Measurements from ENCODE around the gene CCDC70. TPM values are rescaled to one million over a fixed set of nuclear protein-coding genes. Genes with fewer than 3 reads are reported as not detected.

The CCDC70 gene
- total and polyA plus RNA-seq, 4 donors = not detected

- H3K9me3 ChIP-seq (ENCODE audit: control insufficient read depth in 4 of 4, insufficient read depth in 3 of 4, low read length in 3 of 4) = no peaks in the 10 kb centered on the region
- no peak overlapping the region for H3K27ac ChIP-seq (ENCODE audit: low read depth in 1 of 2, low read length in 1 of 2)
- ATAC-seq (ENCODE audit: insufficient read depth, low FRiP score) (no peak), DNase-seq (no peak)
- no peak for TF ChIP-seq CTCF (IDR thresholded peaks at IDR 0.05; ENCODE audit: control extremely low read depth, extremely low read depth)
- H3K4me3 ChIP-seq = no peak overlapping the region
- no peaks in the 10 kb centered on the region for H3K27me3 ChIP-seq (ENCODE audit: control insufficient read depth in 3 of 3, insufficient read depth in 3 of 3, low read length in 2 of 3)
- no peaks in the 10 kb centered on the region for H3K4me1 ChIP-seq (ENCODE audit: control insufficient read depth in 5 of 5, insufficient read depth in 5 of 5, low read length in 5 of 5)
- no peaks in the 10 kb centered on the region for H3K36me3 ChIP-seq (ENCODE audit: control insufficient read depth in 4 of 4, insufficient read depth in 4 of 4, low read length in 4 of 4)
- WGBS, 2 donors = 82 to 91% methylated on average over 7 of the region's 7 CpGs
- H3K9ac ChIP-seq (ENCODE audit: insufficient read depth in 1 of 2, low read length in 2 of 2) = no peak overlapping the region
Observed at GRCh38 chr13:51865838-51866237, 4.1 kb downstream of the CCDC70 start.

- H3K9me3 ChIP-seq (ENCODE audit: control insufficient read depth in 4 of 4, insufficient read depth in 3 of 4, low read length in 3 of 4) = no peaks in the 10 kb centered on the region
- no peak overlapping the region for H3K4me3 ChIP-seq
- ATAC-seq (ENCODE audit: insufficient read depth, low FRiP score) (no peak), DNase-seq (no peak)
- no peaks in the 10 kb centered on the region for H3K4me1 ChIP-seq (ENCODE audit: control insufficient read depth in 5 of 5, insufficient read depth in 5 of 5, low read length in 5 of 5)
- WGBS, 2 donors = 87 to 97% methylated on average over 4 of the region's 4 CpGs
- H3K27me3 ChIP-seq (ENCODE audit: control insufficient read depth in 3 of 3, insufficient read depth in 3 of 3, low read length in 2 of 3) = no peaks in the 10 kb centered on the region
- no peak overlapping the region for H3K9ac ChIP-seq (ENCODE audit: insufficient read depth in 1 of 2, low read length in 2 of 2)
- H3K27ac ChIP-seq (ENCODE audit: low read depth in 1 of 2, low read length in 1 of 2) = no peak overlapping the region
- H3K36me3 ChIP-seq (ENCODE audit: control insufficient read depth in 4 of 4, insufficient read depth in 4 of 4, low read length in 4 of 4) = no peaks in the 10 kb centered on the region
- TF ChIP-seq CTCF (IDR thresholded peaks at IDR 0.05; ENCODE audit: control extremely low read depth, extremely low read depth) = no peak
Observed at GRCh38 chr13:51867062-51867461, 5.3 kb downstream of the CCDC70 start.

- Histone ChIP-seq H3K36me3 (ENCODE audit: control insufficient read depth in 4 of 4, insufficient read depth in 4 of 4, low read length in 4 of 4) (no peaks in the 10 kb centered on the region), H3K4me1 (ENCODE audit: control insufficient read depth in 5 of 5, insufficient read depth in 5 of 5, low read length in 5 of 5) (no peaks in the 10 kb centered on the region), H3K9me3 (ENCODE audit: control insufficient read depth in 4 of 4, insufficient read depth in 3 of 4, low read length in 3 of 4) (no peaks in the 10 kb centered on the region), H3K9ac (ENCODE audit: insufficient read depth in 1 of 2, low read length in 2 of 2) (no peak overlapping the region), H3K27me3 (ENCODE audit: control insufficient read depth in 3 of 3, insufficient read depth in 3 of 3, low read length in 2 of 3) (no peaks in the 10 kb centered on the region), H3K27ac (ENCODE audit: low read depth in 1 of 2, low read length in 1 of 2) (no peak overlapping the region), H3K4me3 (no peak overlapping the region)
- WGBS, 2 donors = 76 to 85% methylated on average over 6 of the region's 6 CpGs
- ATAC-seq (ENCODE audit: insufficient read depth, low FRiP score) (no peak), DNase-seq (no peak)
- no peak for TF ChIP-seq CTCF (IDR thresholded peaks at IDR 0.05; ENCODE audit: control extremely low read depth, extremely low read depth)
Observed at GRCh38 chr13:51869916-51870315, 8.1 kb downstream of the CCDC70 start.

- 50 to 53% methylated on average over 3 of the region's 3 CpGs for whole genome bisulfite sequencing, 2 donors
- Histone ChIP-seq H3K9me3 (ENCODE audit: control insufficient read depth in 4 of 4, insufficient read depth in 3 of 4, low read length in 3 of 4) (no peaks in the 10 kb centered on the region), H3K4me1 (ENCODE audit: control insufficient read depth in 5 of 5, insufficient read depth in 5 of 5, low read length in 5 of 5) (no peaks in the 10 kb centered on the region), H3K4me3 (no peak overlapping the region), H3K36me3 (ENCODE audit: control insufficient read depth in 4 of 4, insufficient read depth in 4 of 4, low read length in 4 of 4) (no peaks in the 10 kb centered on the region), H3K9ac (ENCODE audit: insufficient read depth in 1 of 2, low read length in 2 of 2) (no peak overlapping the region), H3K27ac (ENCODE audit: low read depth in 1 of 2, low read length in 1 of 2) (no peak overlapping the region), H3K27me3 (ENCODE audit: control insufficient read depth in 3 of 3, insufficient read depth in 3 of 3, low read length in 2 of 3) (no peaks in the 10 kb centered on the region)
- no peak for TF ChIP-seq CTCF (IDR thresholded peaks at IDR 0.05; ENCODE audit: control extremely low read depth, extremely low read depth)
- no peak for ATAC-seq (ENCODE audit: insufficient read depth, low FRiP score)
- DNase-seq = no peak
Observed at GRCh38 chr13:51870616-51871015, 8.8 kb downstream of the CCDC70 start.
